LHCN-M2 (cell line): ENCODE data around the gene CCDC120. TPM values are rescaled to one million over a fixed set of nuclear protein-coding genes. Genes with fewer than 3 reads are reported as not detected.
A peak's percentile ranks its signal among the peaks of the same experiment; 100 is the strongest.

Experiments used
- DNase-seq: peaks from one replicate; pipeline ENCODE4 v3.0.0-alpha.2; 2012; ENCODE audit warnings: low read depth
- total RNA-seq: library from RNA; depleted of rRNA; stranded (reverse); fragments of >200 nt; gene quantifications from 2 replicates; pipeline ENCODE4 v1.2.3, GENCODE V29; 2014; rRNA removed

CCDC120 gene
- total RNA-seq, 1 experiment from 2014 or later: not detected

DNA sequence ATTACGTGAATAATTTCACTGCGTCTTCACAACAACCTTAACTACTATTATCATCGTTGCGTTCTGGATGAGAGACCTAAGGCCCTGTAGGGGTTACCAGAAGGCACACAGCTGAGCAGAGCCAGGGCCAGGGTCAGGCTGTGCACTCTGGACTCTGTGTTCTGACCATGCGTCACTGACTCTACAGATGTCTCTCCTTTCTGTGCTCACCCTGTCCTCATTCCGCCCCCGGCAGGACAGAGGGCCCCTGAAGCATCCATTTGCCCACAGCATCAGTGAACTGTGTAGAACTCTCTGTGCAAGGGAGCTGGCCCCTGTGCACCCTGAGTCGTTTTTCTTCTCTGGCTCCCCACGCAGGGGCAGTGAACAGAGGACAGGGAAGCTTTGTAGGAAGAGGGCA, 43.4 kb downstream of the CCDC120 start:
- no peak for DNase-seq

DNA sequence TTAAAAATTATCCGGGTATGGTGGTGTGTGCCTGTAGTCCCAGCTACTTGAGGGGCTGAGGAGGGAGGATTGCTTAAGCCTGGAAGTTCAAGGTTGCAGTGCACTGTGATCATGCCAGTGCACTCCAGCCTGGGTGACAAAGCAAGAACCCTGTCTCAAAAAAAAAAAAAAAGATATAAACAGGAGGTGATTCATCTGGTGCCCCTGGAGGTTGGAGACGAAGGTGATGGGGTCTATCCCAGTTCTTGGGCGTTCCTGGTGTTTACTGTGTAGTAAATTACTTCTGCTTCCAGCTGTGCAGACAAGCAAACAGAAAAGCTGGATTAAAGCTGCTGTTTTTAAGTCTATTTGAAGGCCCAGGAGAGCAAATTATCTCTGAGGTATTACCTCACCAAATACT, 44.8 kb downstream of the CCDC120 start:
- DNase-seq: no peak

DNA sequence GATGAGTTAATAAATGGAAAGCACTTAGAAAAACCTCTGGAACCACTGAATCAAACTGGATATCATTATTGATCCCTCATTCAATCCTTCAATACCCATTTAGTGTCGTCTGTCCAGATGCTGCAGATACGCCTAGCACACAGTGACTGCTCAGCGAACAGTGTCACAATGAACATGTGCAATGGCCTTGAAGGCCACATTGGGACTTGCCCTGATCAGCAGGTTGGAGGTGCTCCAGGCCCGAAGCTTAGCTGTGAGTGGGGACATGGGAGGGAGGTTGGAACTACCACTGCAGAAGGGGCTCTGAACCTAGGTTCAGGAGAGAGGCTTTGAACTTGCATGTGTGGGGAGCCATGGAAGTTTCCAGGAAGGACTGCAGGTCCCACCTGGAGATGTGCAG, 47.5 kb downstream of the CCDC120 start:
- no peak for DNase-seq

DNA sequence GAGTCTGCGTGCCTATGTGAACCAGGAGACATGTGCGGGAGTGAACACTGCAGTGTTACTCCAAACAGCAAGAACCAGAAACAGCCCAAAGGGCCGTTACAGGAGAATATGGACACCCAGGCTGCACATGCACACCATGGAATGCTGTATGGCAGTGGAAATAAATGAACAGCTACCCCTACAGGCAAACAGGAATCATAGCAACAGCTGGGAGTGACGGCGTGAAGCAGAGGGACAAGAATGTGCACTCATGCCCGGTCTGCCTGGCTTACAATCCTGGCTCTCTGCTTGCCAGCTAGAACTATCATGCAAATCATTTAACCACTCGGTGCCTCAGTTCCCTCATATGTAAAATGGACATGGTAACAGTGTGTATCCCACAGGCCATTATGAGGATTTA, 48.1 kb downstream of the CCDC120 start:
- peak; percentile 30 for DNase-seq

DNA sequence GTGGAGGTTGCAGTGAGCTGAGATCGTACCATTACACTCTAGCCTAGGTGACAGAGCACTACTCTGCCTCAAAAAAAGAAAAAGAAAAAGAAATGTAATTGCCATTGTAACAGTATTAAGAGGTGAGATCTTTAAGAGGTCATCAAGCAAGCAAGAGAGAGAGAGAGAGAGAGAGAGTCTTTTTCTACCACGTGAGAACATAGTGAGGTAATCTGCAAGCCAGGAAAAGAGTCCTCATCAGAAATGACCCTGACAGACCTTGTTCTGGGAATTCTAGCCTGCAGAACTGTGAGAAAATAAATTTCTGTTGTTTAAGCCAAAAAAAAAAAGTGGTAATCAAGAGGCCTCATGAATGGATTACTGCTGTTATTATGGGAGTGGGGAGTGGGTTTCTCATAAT, 49.8 kb downstream of the CCDC120 start:
- no peak for DNase-seq

DNA sequence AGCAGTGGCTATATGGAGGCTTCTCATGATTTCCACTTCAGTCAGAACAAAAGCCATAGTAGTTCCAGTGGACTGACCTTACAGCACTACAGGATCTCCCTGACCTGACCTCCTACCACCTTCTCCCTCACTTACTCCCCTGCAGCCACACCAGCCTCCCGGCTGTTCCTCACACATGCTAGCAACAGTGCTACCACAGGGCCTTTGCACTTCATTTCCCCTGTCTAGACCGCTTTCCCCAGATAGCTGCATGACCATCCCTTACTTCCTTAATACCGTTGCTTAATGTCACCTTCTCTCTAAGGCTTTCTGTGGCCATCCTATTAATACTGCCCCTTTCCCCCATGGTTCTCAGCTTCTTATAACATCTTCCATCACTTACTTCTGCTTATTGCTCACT, 51.6 kb downstream of the CCDC120 start:
- DNase-seq: no peak

DNA sequence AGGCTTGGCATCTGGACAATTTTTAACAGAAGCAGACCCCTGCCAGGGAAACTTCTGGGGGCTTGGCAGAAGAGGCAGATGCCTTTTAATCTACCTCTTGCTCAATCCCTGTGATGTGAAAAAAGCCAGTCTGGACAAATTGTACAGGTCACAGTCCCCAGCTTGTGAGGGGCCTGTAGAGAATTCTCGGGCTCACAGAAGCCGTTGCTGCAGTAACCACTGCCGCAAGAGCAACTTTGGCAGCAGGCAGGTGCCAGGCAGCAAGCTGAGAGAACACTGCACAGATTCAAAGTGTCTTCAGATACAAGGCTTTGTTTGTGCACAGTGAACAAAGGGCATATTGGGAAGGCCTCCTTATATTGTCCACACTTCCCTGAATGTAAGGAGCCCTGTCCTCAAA, 53.0 kb downstream of the CCDC120 start:
- no peak for DNase-seq

DNA sequence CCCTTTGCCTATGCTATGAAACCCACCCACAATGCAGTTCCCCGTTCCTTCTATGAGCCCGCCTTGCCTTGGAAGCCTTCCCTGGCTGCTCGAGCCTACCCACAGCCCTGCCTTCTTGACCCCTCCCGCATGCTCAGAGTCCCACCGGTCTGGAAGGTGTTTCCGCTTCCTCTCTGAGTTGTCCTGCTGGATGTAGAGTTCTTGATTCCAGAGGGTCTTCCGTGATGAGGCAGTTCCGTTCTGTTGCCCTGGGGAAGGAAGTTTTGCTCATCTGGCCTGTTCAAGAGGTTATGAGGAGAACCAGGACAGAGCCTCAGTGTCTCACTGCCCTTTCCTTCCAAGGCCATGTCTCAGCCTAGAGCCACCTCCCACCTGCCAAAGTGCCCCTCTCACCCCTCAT, 57.3 kb downstream of the CCDC120 start:
- no peak for DNase-seq

DNA sequence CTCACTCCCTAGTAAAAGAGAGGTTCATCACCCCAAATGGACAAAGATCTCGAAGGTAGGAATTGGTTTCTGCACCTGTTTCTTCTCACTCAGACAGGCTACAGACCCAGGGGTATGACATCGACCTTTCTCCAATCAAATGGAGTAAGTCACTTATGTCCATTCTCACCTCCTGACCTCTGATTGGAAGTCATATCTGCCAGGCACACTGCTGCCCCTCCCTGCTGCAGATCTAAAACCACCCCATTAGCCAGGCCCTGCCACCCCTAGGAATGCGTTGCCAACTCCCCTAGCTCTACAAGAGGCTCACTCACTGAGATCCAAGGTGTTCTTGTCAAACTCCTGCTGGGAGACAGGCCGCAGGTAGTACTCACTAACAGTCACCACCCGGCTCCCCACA, 57.9 kb downstream of the CCDC120 start:
- DNase-seq: no peak

DNA sequence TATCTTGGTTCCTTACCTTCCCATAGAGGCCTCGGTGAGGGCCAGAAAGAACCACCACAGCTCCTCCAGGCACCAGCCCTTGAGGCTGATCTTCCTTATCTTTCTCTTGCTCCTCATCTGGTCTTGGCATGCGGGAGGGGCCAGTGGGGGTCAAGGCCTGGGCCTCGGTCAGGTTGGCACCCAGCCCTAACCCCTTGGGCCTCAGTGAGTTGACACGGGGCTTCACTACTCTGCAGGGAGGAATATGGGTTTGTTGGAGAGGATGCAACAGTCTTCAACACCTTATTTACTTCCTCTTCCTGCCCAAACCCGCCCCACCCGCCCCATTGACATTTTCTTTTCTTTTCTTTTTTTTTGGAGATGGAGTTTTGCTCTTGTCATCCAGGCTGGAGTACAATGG, 58.8 kb downstream of the CCDC120 start:
- no peak for DNase-seq

Other genes with a start within 250 kb of the CCDC120 start
- not detected in 2 replicates for gene ERAS, start 232.5 kb upstream of the CCDC120 start, total RNA-seq
- gene PCSK1N, start 223.4 kb upstream of the CCDC120 start, total RNA-seq: 1.8 and 3.2 TPM in 2 replicates
- gene TIMM17B, start 161.2 kb upstream of the CCDC120 start, total RNA-seq: 36.6 and 41.2 TPM in 2 replicates
- gene PQBP1, start 161.1 kb upstream of the CCDC120 start, total RNA-seq: 43.9 and 53.2 TPM in 2 replicates
- gene SLC35A2, start 147.4 kb upstream of the CCDC120 start, total RNA-seq: 25.4 and 30.4 TPM in 2 replicates
- 8.8 and 10.7 TPM in 2 replicates for gene PIM2, start 140.0 kb upstream of the CCDC120 start, total RNA-seq
- gene OTUD5, start 101.4 kb upstream of the CCDC120 start, total RNA-seq: 27.8 and 40.2 TPM in 2 replicates
- gene KCND1, start 87.2 kb upstream of the CCDC120 start, total RNA-seq: 0.32 and 0.69 TPM in 2 replicates
- gene GRIPAP1, start 56.7 kb upstream of the CCDC120 start, total RNA-seq: 22.3 and 25.5 TPM in 2 replicates
- gene TFE3, start 15.6 kb upstream of the CCDC120 start, total RNA-seq: 58.9 and 61.5 TPM in 2 replicates
- gene PRAF2, start 15.0 kb downstream of the CCDC120 start, total RNA-seq: 17.5 and 18.5 TPM in 2 replicates
- gene WDR45, start 20.9 kb downstream of the CCDC120 start, total RNA-seq: 44.9 and 52.1 TPM in 2 replicates
- 25.4 and 26.2 TPM in 2 replicates for gene GPKOW, start 64.7 kb downstream of the CCDC120 start, total RNA-seq
- gene MAGIX, start 103.8 kb downstream of the CCDC120 start, total RNA-seq: 3.8 and 4.0 TPM in 2 replicates
- 61.6 and 83.5 TPM in 2 replicates for gene PLP2, start 112.9 kb downstream of the CCDC120 start, total RNA-seq
- gene PRICKLE3, start 127.4 kb downstream of the CCDC120 start, total RNA-seq: 8.1 and 8.5 TPM in 2 replicates
- gene SYP, start 141.2 kb downstream of the CCDC120 start, total RNA-seq: 1.4 and 2.0 TPM in 2 replicates
- gene CACNA1F, start 174.3 kb downstream of the CCDC120 start, total RNA-seq: not detected in 2 replicates
- 11.2 and 11.8 TPM in 2 replicates for gene CCDC22, start 176.5 kb downstream of the CCDC120 start, total RNA-seq
- 0.13 TPM in 1 of 2 replicates, not detected in the other for gene FOXP3, start 205.7 kb downstream of the CCDC120 start, total RNA-seq
- gene PPP1R3F, start 210.8 kb downstream of the CCDC120 start, total RNA-seq: 6.1 and 6.9 TPM in 2 replicates
- not detected in 2 replicates for gene GAGE10, start 244.6 kb downstream of the CCDC120 start, total RNA-seq